Transverse colon (tissue), 4 donors: Measurements from ENCODE around the gene NTRK2. TPM values are rescaled to one million over a fixed set of nuclear protein-coding genes. Genes with fewer than 3 reads are reported as not detected.
A peak's percentile ranks its signal among the peaks of the same experiment; 100 is the strongest.

Experiments
- DNase-seq: peaks from one replicate; pipeline ENCODE4 v3.0.0-alpha.2; 2019
- H3K27ac ChIP-seq, 4 donors: fragments of 200-600 bp; sonication (generic); 2 replicates each; pipeline ENCODE4 v1.5.1; 2016 to 2018; ENCODE audit warnings: inconsistent platforms in 4 of 4
- H3K27me3 ChIP-seq: fragments of 200-600 bp; sonication (generic); 2 replicates; pipeline ENCODE4 v1.5.1; 2017; ENCODE audit warnings: inconsistent platforms
- H3K36me3 ChIP-seq, 4 donors: fragments of 200-600 bp; sonication (generic); 2 replicates each; pipeline ENCODE4 v1.5.1; 2017 to 2019; ENCODE audit warnings: inconsistent platforms in 4 of 4
- H3K4me1 ChIP-seq, 4 donors: fragments of 200-600 bp; sonication (generic); 2 replicates each; pipeline ENCODE4 v1.5.1; 2017 to 2020; ENCODE audit warnings: inconsistent platforms in 4 of 4
- H3K4me3 ChIP-seq, 4 donors: fragments of 200-600 bp; sonication (generic); 1 replicate in 1 of 4; 2 replicates in 3 of 4; pipeline versions ENCODE4 v1.5.1 to v1.6.1; 2017 to 2019; ENCODE audit warnings: inconsistent platforms in 4 of 4
- H3K9me3 ChIP-seq, 2 donors: fragments of 200-600 bp; sonication (generic); 2 replicates each; pipeline ENCODE4 v1.5.1; 2017 to 2019; ENCODE audit warnings: inconsistent platforms in 2 of 2
- EP300 ChIP-seq: sonication (generic); formaldehyde crosslinking; IDR thresholded peaks from one replicate; pipeline ENCODE4 v1.6.1; 2017; ENCODE audit warnings: antibody characterized with exemption, low read depth
- POLR2A ChIP-seq: fragments of 450-650 bp; IDR thresholded peaks from one replicate; pipeline ENCODE4 v1.6.1; 2016; ENCODE audit warnings: antibody characterized with exemption, mild to moderate bottlenecking, moderate library complexity
- POLR2AphosphoS5 ChIP-seq, 3 donors: sonication (generic); formaldehyde crosslinking; IDR thresholded peaks; one replicate each; pipeline ENCODE4 v1.6.1; 2016; ENCODE audit warnings: antibody characterized with exemption in 3 of 3
- WGBS, 2 donors: methylation state at CpG; one replicate each; pipeline ENCODE4 v1.1.5; 2018; ENCODE audit warnings: low coverage in 1 of 2; 5-methylcytosine and 5-hydroxymethylcytosine counted together
- in situ Hi-C, 4 donors: fragments of 200-750 bp; cut with MboI; loops; one replicate each; pipeline versions ENCODE4 v1.15.0 to v1.15.1; 2017; ENCODE audit warnings: low sequenced_read_pairs in 3 of 4, low pct_ligation_motif_present in 1 of 4, low pct_unique_long_range_greater_than_20kb in 1 of 4
- intact Hi-C: fragments of 100-400 bp; cut with DNase I; formaldehyde crosslinking; loops from one replicate; pipeline ENCODE4 v1.15.1; 2023; ENCODE audit warnings: low total_unique reads
- total RNA-seq, 4 donors: library from RNA; depleted of rRNA; stranded (reverse); fragments of >200 nt; gene quantifications; one replicate each; pipeline ENCODE4 v1.1.0, GENCODE V29; 2016
- TF ChIP-seq, protein P1 (sequence below), 5 experiments: fragments of 200-600 bp in 3 of 5; fragments of 450-650 bp in 2 of 5; sonication (generic) in 3 of 5; IDR thresholded peaks; 1 replicate in 2 of 5; 2 replicates in 3 of 5; pipeline ENCODE4 v1.5.1; 2016 to 2017; ENCODE audit warnings: antibody characterized with exemption in 5 of 5, inconsistent platforms in 3 of 5, mild to moderate bottlenecking in 2 of 5, moderate library complexity in 1 of 5

The NTRK2 gene
- total RNA-seq, 4 donors from 2014 or later = 2.2 to 10.1 (median 6.4) TPM

DNA sequence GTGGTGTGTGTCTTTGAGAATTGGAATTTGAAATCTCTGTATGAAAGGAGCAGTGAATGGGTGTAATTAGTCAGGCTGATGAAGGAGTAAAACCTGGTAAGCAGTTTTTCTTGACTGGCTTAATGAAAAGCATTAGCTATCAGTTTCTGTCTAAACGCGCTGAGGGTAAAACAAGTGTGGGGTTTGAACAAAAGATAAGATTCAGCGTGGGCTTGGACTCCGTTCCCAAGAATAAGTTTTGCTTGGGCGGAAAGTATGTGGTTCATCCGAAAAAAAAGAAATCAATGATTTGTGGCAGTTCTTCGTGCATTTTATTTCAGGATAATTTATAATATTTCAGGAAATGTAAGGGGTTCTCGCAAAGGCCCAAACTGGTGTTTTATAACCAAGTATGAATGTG is 217.3 kb downstream of the NTRK2 start:
- 95% methylated on average over 8 of the region's 8 CpGs for WGBS, 2 donors
- no peak overlapping the region for H3K27ac ChIP-seq
- DNase-seq = no peak
- no peaks in the 10 kb centered on the region for H3K9me3 ChIP-seq
- TF ChIP-seq, protein P1, sequence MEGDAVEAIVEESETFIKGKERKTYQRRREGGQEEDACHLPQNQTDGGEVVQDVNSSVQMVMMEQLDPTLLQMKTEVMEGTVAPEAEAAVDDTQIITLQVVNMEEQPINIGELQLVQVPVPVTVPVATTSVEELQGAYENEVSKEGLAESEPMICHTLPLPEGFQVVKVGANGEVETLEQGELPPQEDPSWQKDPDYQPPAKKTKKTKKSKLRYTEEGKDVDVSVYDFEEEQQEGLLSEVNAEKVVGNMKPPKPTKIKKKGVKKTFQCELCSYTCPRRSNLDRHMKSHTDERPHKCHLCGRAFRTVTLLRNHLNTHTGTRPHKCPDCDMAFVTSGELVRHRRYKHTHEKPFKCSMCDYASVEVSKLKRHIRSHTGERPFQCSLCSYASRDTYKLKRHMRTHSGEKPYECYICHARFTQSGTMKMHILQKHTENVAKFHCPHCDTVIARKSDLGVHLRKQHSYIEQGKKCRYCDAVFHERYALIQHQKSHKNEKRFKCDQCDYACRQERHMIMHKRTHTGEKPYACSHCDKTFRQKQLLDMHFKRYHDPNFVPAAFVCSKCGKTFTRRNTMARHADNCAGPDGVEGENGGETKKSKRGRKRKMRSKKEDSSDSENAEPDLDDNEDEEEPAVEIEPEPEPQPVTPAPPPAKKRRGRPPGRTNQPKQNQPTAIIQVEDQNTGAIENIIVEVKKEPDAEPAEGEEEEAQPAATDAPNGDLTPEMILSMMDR (IDR thresholded peaks at IDR 0.05) = no peak
- TF ChIP-seq POLR2A = no peak
- TF ChIP-seq EP300 = no peak
- no peak for TF ChIP-seq POLR2AphosphoS5 (IDR thresholded peaks at IDR 0.05)
- no peak overlapping the region for H3K4me3 ChIP-seq
- no peaks in the 10 kb centered on the region for H3K36me3 ChIP-seq
- H3K4me1 ChIP-seq = peaks cover 0 to 5% (median 2%) of the 10 kb centered on the region in 4 donors
- intact Hi-C loops (no loop called here), in situ Hi-C loops (no loop called here)
- no peaks in the 10 kb centered on the region for H3K27me3 ChIP-seq

DNA sequence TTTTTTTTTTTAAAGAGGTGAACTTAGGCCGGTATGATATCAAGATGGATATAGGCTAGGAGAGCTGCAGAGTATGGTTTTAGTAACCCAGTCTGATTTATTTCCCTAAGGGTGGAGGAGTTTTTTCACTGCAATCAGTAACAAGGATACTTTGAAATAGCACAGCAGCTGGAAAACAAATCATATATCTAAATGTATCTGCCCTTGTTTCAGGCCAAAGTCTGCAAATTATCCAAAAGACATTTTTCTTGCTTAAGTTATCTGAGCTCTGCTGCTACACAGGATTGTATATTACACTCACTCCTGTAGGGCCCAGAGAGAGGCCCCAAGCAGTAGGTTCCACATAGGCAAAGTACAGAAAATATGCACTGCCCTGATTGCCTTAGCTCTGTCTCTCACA is 222.4 kb downstream of the NTRK2 start:
- WGBS, 2 donors = 33 to 38% methylated on average over 1 of the region's 1 CpG
- H3K4me3 ChIP-seq = no peak overlapping the region
- in situ Hi-C loops = no loop called here
- H3K9me3 ChIP-seq = no peaks in the 10 kb centered on the region
- DNase-seq = no peak
- no peak overlapping the region for H3K27ac ChIP-seq
- TF ChIP-seq, protein P1 (IDR thresholded peaks at IDR 0.05) = no peak
- TF ChIP-seq POLR2AphosphoS5 (IDR thresholded peaks at IDR 0.05) (no peak), POLR2A (no peak), EP300 (no peak)
- no peaks in the 10 kb centered on the region for H3K27me3 ChIP-seq
- H3K36me3 ChIP-seq = no peaks in the 10 kb centered on the region
- peaks cover 6 to 26% (median 15%) of the 10 kb centered on the region in 4 donors for H3K4me1 ChIP-seq
- intact Hi-C loops = no loop called here

DNA sequence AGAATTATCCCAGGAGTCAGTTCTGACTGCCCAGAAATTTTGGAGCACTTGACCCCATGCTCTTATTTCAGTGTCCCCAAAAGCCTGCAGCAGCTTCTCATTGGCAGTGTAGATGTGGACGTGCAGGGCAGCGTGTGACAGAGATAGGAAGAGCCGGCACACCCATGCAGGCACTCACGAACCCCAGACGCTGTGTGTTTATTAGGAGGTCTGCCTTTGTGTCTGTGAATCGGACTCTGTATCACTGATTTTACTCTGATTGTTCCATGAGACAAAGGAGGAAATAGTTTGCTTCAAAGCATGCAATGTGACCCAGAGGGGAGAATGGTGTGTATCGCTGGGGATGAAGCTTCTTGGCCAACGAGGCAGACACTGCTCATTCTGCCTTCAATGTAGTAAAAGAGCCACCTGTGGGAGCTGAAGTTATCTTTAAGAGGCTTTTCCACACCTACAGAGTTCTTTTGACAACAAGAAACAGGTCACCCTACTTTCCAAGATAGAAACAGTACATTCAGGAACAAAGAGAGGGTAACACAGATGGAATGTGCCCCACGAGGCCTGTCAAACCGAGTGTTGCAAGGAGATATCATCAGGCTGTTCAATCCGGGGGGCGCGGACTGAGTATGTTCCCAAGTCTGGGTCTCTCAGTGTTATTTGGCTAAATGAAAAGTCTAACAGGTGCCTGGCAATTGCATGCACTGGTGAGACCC is 224.0 kb downstream of the NTRK2 start:
- no peak for TF ChIP-seq EP300
- TF ChIP-seq, protein P1 (IDR thresholded peaks at IDR 0.05) = no peak
- no peak for TF ChIP-seq POLR2A
- no peak for TF ChIP-seq POLR2AphosphoS5 (IDR thresholded peaks at IDR 0.05)
- no peaks in the 10 kb centered on the region for H3K36me3 ChIP-seq
- in situ Hi-C loops = no loop called here
- WGBS, 2 donors = 76 to 82% methylated on average over 5 to 13 of the region's 13 CpGs
- H3K27ac ChIP-seq = no peak overlapping the region
- no peaks in the 10 kb centered on the region for H3K9me3 ChIP-seq
- H3K27me3 ChIP-seq = no peaks in the 10 kb centered on the region
- no peak overlapping the region for H3K4me3 ChIP-seq
- peaks cover 6 to 26% (median 15%) of the 10 kb centered on the region in 4 donors for H3K4me1 ChIP-seq
- no peak for DNase-seq
- intact Hi-C loops = no loop called here

DNA sequence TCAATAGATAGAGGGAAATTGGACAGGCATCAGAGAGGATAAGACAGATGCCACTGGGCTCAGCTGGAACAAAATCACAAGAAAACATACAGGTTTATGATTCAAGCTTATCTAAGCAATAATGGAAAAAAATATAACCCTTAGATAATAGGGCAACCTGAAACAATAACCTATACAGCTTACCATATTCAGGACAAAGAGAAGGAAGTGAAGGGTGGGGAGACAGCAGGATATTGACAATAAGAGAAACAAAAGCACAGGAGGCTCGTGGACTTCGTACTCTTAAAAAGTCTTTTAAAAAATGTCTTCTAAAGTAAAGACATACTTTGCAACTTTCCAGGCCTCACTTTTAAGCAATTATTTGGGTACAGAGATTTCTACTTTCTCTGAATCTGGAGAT is 225.3 kb downstream of the NTRK2 start:
- no peaks in the 10 kb centered on the region for H3K27me3 ChIP-seq
- no peaks in the 10 kb centered on the region for H3K36me3 ChIP-seq
- in situ Hi-C loops = no loop called here
- peak overlapping the region; percentile 20 to 68 (median 52) for H3K27ac ChIP-seq
- TF ChIP-seq EP300 (no peak), POLR2AphosphoS5 (IDR thresholded peaks at IDR 0.05) (no peak), POLR2A (no peak)
- TF ChIP-seq, protein P1 (IDR thresholded peaks at IDR 0.05) = no peak
- 47 to 48% methylated on average over 2 of the region's 2 CpGs for whole genome bisulfite sequencing, 2 donors
- DNase-seq = no peak
- H3K9me3 ChIP-seq = no peaks in the 10 kb centered on the region
- intact Hi-C loops = no loop called here
- no peak overlapping the region for H3K4me3 ChIP-seq
- peaks cover 9 to 26% (median 15%) of the 10 kb centered on the region in 4 donors for H3K4me1 ChIP-seq
